ENCODE results near the gene MAEA.

The MAEA gene

GRCh38 chr4:1364217-1364616 lies 74.5 kb downstream of the MAEA start:
- Histone ChIP-seq H3K9me3 (replicated peaks; ENCODE audit: low read length) (no peaks in the 10 kb centered on the region), H3K27me3 (ENCODE audit: control insufficient read depth, insufficient read depth, low read length) (no peaks in the 10 kb centered on the region), H3K4me1 (ENCODE audit: control insufficient read depth, insufficient read depth, low read length) (peaks cover 4% of the 10 kb centered on the region), H3K4me2 (ENCODE audit: low read length) (no peak overlapping the region), H3K36me3 (ENCODE audit: insufficient read depth, low read length) (peaks cover 18% of the 10 kb centered on the region), H3K4me3 (ENCODE audit: low read length) (no peak overlapping the region), H3K9ac (ENCODE audit: low read depth, low read length) (no peak overlapping the region)

- H3K9ac ChIP-seq (ENCODE audit: low read depth, low read length): no peak overlapping the region
- H3K9me3 ChIP-seq (replicated peaks; ENCODE audit: low read length): no peaks in the 10 kb centered on the region
- peaks cover 16% of the 10 kb centered on the region for H3K36me3 ChIP-seq (ENCODE audit: insufficient read depth, low read length)
- H3K27me3 ChIP-seq (ENCODE audit: control insufficient read depth, insufficient read depth, low read length): no peaks in the 10 kb centered on the region
- H3K4me1 ChIP-seq (ENCODE audit: control insufficient read depth, insufficient read depth, low read length): peaks cover 4% of the 10 kb centered on the region
- no peak overlapping the region for H3K4me3 ChIP-seq (ENCODE audit: low read length)
- H3K4me2 ChIP-seq (ENCODE audit: low read length): no peak overlapping the region
Measured at GRCh38 chr4:1364748-1365147, 75.1 kb downstream of the MAEA start.

GRCh38 chr4:1365271-1366178 lies 75.8 kb downstream of the MAEA start:
- Histone ChIP-seq H3K9ac (ENCODE audit: low read depth, low read length) (no peak overlapping the region), H3K27me3 (ENCODE audit: control insufficient read depth, insufficient read depth, low read length) (no peaks in the 10 kb centered on the region), H3K4me3 (ENCODE audit: low read length) (no peak overlapping the region), H3K4me1 (ENCODE audit: control insufficient read depth, insufficient read depth, low read length) (no peaks in the 10 kb centered on the region), H3K9me3 (replicated peaks; ENCODE audit: low read length) (no peaks in the 10 kb centered on the region), H3K4me2 (ENCODE audit: low read length) (no peak overlapping the region), H3K36me3 (ENCODE audit: insufficient read depth, low read length) (peaks cover 16% of the 10 kb centered on the region)

- Histone ChIP-seq H3K4me1 (ENCODE audit: control insufficient read depth, insufficient read depth, low read length) (no peaks in the 10 kb centered on the region), H3K4me2 (ENCODE audit: low read length) (no peak overlapping the region), H3K9ac (ENCODE audit: low read depth, low read length) (no peak overlapping the region), H3K4me3 (ENCODE audit: low read length) (no peak overlapping the region), H3K36me3 (ENCODE audit: insufficient read depth, low read length) (peaks cover 19% of the 10 kb centered on the region), H3K27me3 (ENCODE audit: control insufficient read depth, insufficient read depth, low read length) (no peaks in the 10 kb centered on the region), H3K9me3 (replicated peaks; ENCODE audit: low read length) (no peaks in the 10 kb centered on the region)
Measured at GRCh38 chr4:1366371-1367229, 76.9 kb downstream of the MAEA start.

- H3K9ac ChIP-seq (ENCODE audit: low read depth, low read length): no peak overlapping the region
- H3K36me3 ChIP-seq (ENCODE audit: insufficient read depth, low read length): peaks cover 26% of the 10 kb centered on the region
- no peaks in the 10 kb centered on the region for H3K27me3 ChIP-seq (ENCODE audit: control insufficient read depth, insufficient read depth, low read length)
Measured at GRCh38 chr4:1367230-1367935, 77.7 kb downstream of the MAEA start.

GRCh38 chr4:1367936-1368289 lies 78.2 kb downstream of the MAEA start:
- peaks cover 30% of the 10 kb centered on the region for H3K36me3 ChIP-seq (ENCODE audit: insufficient read depth, low read length)
- H3K4me2 ChIP-seq (ENCODE audit: low read length): no peak overlapping the region
- H3K27me3 ChIP-seq (ENCODE audit: control insufficient read depth, insufficient read depth, low read length): no peaks in the 10 kb centered on the region
- H3K4me3 ChIP-seq (ENCODE audit: low read length): no peak overlapping the region
- H3K9me3 ChIP-seq (replicated peaks; ENCODE audit: low read length): no peaks in the 10 kb centered on the region
- no peaks in the 10 kb centered on the region for H3K4me1 ChIP-seq (ENCODE audit: control insufficient read depth, insufficient read depth, low read length)
- H3K9ac ChIP-seq (ENCODE audit: low read depth, low read length): no peak overlapping the region

More at GRCh38 chr4:1367230-1367935, 77.7 kb downstream of the MAEA start:
- Histone ChIP-seq H3K4me3 (ENCODE audit: low read length) (no peak overlapping the region), H3K4me1 (ENCODE audit: control insufficient read depth, insufficient read depth, low read length) (no peaks in the 10 kb centered on the region), H3K4me2 (ENCODE audit: low read length) (no peak overlapping the region), H3K9me3 (replicated peaks; ENCODE audit: low read length) (no peaks in the 10 kb centered on the region)

- Histone ChIP-seq H3K4me1 (ENCODE audit: control insufficient read depth, insufficient read depth, low read length) (no peaks in the 10 kb centered on the region), H3K27me3 (ENCODE audit: control insufficient read depth, insufficient read depth, low read length) (no peaks in the 10 kb centered on the region), H3K36me3 (ENCODE audit: insufficient read depth, low read length) (peaks cover 30% of the 10 kb centered on the region), H3K9me3 (replicated peaks; ENCODE audit: low read length) (no peaks in the 10 kb centered on the region), H3K9ac (ENCODE audit: low read depth, low read length) (no peak overlapping the region), H3K4me2 (ENCODE audit: low read length) (no peak overlapping the region), H3K4me3 (ENCODE audit: low read length) (no peak overlapping the region)
Measured at GRCh38 chr4:1368421-1369090, 78.9 kb downstream of the MAEA start.

- Histone ChIP-seq H3K9ac (ENCODE audit: low read depth, low read length) (no peak overlapping the region), H3K27me3 (ENCODE audit: control insufficient read depth, insufficient read depth, low read length) (no peaks in the 10 kb centered on the region), H3K36me3 (ENCODE audit: insufficient read depth, low read length) (peaks cover 34% of the 10 kb centered on the region), H3K9me3 (replicated peaks; ENCODE audit: low read length) (no peaks in the 10 kb centered on the region), H3K4me1 (ENCODE audit: control insufficient read depth, insufficient read depth, low read length) (no peaks in the 10 kb centered on the region), H3K4me3 (ENCODE audit: low read length) (no peak overlapping the region), H3K4me2 (ENCODE audit: low read length) (no peak overlapping the region)
Measured at GRCh38 chr4:1369091-1369450, 79.4 kb downstream of the MAEA start.

- Histone ChIP-seq H3K27me3 (ENCODE audit: control insufficient read depth, insufficient read depth, low read length) (no peaks in the 10 kb centered on the region), H3K9me3 (replicated peaks; ENCODE audit: low read length) (no peaks in the 10 kb centered on the region), H3K4me1 (ENCODE audit: control insufficient read depth, insufficient read depth, low read length) (no peaks in the 10 kb centered on the region), H3K9ac (ENCODE audit: low read depth, low read length) (no peak overlapping the region), H3K36me3 (ENCODE audit: insufficient read depth, low read length) (peaks cover 34% of the 10 kb centered on the region), H3K4me3 (ENCODE audit: low read length) (no peak overlapping the region), H3K4me2 (ENCODE audit: low read length) (no peak overlapping the region)
Measured at GRCh38 chr4:1369479-1370079, 79.9 kb downstream of the MAEA start.

GRCh38 chr4:1370321-1371124 lies 80.8 kb downstream of the MAEA start:
- Histone ChIP-seq H3K4me3 (ENCODE audit: low read length) (no peak overlapping the region), H3K9ac (ENCODE audit: low read depth, low read length) (no peak overlapping the region), H3K36me3 (ENCODE audit: insufficient read depth, low read length) (peaks cover 36% of the 10 kb centered on the region)

More at GRCh38 chr4:1370321-1371124, 80.8 kb downstream of the MAEA start:
- no peaks in the 10 kb centered on the region for H3K9me3 ChIP-seq (replicated peaks; ENCODE audit: low read length)
- H3K27me3 ChIP-seq (ENCODE audit: control insufficient read depth, insufficient read depth, low read length): no peaks in the 10 kb centered on the region
- no peaks in the 10 kb centered on the region for H3K4me1 ChIP-seq (ENCODE audit: control insufficient read depth, insufficient read depth, low read length)
- H3K4me2 ChIP-seq (ENCODE audit: low read length): no peak overlapping the region
